HG03520 (cell line): Measurements from ENCODE around the gene LRRC45.
"Not testable (repeated sequence)": the region's sequence is repeated elsewhere in the genome, so short reads cannot be mapped to it uniquely, and the experiment has no call there.

Experiments
- ATAC-seq: cut with Tn5 transposase; IDR thresholded peaks from one replicate; pipeline ENCODE4 v1.9.1; 2021; ENCODE audit warnings: mild to moderate bottlenecking, moderate library complexity; ENCODE audit not compliant: unreplicated experiment

Gene LRRC45

DNA sequence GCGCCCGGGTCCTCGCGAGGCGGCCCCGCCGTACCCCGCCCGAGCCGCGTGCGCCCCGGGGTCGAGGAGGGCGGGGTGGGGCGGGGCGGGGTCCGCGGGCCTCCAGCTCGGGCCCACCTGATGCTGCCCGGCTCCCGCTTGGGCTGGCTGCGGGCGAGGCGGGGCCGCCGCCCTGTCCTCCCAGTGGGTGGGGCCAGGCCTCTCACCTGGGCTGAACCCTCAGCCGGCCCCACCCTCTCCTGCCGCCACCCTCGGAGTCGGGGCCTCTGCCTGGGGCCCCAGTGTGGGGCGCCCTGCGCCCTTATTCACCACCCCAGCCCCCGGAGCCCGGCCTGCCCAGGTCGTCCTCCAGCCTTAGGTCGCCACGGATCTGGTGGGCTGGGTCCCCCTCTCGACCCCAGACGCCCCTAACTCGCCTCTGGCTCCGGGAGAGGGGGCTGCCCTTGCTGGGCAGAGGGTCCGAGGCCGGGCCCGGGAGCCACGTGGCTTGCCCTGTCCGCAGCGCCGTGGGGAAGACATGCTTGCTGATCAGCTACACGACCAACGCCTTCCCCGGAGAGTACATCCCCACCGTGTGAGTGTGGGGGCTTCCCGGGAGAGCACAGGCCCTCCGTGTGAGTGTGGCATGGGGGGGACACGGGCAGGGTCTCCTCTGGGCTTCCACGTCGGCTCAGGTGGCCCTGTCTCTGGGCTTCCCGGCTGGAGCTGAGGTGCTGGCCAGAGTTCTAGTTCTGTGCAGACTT, 9.0 kb downstream of the LRRC45 start:
- ATAC-seq = no peak

DNA sequence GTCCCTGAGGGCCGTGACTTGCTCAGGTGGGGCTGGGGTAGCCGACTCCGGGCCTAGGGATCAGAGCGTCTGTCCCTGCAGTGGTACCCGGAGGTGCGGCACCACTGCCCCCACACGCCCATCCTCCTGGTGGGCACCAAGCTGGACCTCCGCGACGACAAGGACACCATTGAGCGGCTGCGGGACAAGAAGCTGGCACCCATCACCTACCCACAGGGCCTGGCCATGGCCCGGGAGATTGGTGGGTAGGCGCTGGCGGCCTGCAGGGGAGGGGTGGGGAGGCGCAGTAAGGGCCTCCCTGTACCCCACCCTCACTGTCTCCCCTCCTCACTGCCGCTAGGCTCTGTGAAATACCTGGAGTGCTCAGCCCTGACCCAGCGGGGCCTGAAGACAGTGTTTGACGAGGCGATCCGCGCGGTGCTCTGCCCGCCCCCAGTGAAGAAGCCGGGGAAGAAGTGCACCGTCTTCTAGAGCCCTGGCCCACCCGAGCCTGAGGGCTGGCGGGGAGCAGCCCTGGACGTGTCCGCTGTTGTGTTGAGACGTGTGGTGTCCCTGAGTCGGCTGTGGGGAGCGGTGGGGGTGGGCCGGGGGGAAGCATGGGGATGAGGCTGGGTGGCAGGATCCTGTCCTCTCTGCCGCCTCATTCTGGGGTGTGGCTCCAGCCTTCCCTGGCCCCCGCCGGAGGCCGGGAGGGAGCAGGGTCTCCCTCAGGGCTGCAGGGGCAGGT, 10.4 kb downstream of the LRRC45 start:
- ATAC-seq = no peak

DNA sequence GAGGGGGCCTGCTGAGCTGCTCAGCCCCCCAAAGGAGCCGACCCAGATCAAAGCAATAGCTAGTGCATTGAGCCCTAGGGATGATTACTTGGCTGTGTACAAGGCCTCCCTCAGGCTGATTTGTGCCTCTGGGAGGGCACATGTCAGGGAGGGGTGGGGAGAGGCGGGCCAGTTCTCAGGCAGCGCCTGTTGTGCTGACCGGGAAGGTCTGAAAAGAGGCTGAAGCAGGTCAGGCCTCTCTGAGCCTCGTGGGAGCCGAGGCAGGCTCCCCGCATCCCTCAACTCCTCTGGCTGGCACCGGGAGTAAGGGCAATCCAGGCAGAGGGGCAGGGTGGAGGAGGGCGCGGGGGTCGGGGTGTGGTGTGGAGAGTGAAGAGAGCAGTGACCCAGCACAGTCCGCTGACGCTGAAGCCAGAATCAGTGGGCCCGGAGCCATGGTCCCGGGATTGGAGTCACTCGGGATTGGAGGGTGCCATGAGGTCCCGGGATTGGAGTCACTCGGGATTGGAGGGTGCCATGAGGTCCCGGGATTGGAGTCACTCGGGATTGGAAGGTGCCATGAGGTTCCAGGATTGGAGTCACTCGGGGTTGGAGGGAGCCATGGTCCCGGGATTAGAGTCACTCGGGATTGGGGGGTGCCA, 11.4 kb downstream of the LRRC45 start:
- ATAC-seq = no peak

DNA sequence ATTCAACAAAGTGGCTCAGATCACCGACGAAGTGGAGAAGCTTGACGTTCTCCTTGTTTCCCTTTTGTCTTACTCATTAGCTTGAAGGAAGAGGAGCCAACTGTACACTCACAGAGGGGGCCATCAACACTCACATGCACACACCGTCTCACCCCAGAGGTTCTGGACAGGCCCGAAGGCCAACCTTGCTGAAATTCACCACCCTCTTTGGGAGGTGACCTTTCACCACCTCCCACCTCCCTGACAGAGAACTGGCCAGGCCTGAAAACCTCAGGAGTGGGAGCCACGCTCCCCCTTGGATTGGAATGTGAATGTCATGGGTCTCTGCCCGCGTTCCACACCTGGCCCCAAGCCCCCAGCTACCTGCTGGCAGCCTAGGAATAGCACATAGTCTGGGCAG, 12.4 kb downstream of the LRRC45 start:
- no peak for ATAC-seq

DNA sequence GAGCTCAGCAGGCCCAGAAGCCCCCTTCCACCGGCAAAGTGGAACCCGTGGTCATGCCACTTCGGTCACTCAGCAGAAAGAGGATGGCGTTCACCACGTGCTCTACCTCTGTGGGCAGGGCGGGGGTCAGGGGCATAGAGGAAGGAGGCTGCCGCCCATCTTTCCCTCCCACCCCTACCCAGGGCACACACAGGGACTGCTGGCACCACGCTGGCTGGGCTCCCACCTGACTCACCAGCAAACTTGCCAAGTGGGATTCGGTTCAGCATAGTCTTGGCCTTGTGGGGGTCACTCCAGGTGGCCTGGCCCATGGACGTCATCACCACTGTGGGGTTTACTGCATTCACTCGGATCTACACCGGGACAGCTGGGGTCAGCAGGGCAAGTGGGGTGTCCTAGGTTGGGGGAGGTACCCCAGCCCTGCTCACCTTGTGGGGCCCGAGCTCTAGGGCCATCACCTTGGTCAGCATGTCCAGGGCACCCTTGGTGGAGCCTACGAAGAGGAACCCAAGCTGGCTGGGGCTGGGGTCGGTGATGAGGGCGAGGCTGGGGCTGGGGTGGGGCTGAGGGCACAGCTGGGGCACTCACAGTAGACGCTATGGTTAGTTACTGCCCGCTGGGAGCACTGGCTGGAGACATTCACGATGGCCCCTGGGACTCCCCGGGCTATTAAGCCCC, 13.0 kb downstream of the LRRC45 start:
- no peak for ATAC-seq

DNA sequence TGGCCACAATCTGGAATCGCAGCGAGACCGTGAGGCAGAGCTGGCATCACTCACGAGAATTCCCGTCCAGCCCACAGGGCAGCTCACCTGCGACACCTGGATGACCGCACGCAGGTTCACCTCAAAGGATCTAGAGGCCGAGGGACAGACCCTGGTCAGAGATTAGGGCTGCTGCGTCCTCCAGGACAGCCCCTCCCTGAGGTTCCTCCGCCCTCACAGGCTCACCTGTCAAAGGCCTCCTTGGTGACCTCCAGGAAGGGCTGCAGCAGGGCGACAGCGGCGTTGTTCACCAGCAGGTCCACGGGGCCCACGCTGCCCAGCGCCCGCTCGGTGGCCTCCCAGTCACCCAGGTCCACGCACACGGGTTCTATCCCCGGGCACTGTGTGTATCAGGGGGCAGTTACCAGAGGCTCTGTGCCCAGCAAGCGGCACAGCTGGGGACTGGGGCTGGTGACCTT, 13.6 kb downstream of the LRRC45 start:
- no peak for ATAC-seq

DNA sequence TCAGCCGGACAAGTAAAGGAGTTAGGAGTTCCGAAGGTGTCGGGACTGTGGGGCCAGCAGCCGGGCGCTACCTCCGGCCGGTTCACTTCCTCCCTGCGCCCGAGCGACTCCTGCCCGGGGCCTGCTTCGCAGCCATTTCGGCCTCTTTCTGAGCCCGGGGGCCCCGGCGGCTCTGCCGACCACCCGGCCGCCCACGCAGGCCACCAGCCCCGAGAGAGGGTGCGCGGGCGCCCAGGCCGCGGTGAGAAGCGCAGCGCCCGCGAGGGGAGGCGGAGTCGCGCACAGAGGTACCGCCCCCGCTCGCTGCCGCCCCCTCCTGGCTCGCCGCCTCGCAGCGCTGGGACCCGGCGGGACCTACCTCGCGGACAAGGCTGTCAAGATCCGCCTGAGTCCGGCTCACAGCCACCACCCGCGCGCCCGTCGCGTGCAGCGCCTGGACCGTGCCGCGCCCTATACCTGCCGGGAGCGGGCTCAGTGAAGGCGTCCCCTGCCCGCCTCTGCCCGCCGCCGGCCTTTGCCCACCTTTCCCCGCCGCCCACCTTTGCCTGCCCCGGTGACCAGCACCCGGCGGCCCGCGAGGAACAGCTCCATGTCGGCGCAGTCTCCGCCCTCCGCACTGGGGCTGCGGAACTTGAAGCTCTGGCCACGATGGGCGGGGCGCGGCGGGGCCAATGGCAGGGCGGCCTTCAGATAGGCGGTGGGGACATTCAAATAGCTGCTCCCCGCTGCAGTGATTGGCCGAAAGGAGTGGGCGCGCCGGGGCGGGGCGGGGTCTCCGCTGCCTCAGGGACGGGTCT, 14.2 kb downstream of the LRRC45 start, which contains the start of gene DCXR:
Gene DCXR, minus strand, starts transcription at position 606 of the 797 bp plus-strand sequence. Its CDS starts 15 bp downstream, at position 591.
- peak; percentile 76 for ATAC-seq

DNA sequence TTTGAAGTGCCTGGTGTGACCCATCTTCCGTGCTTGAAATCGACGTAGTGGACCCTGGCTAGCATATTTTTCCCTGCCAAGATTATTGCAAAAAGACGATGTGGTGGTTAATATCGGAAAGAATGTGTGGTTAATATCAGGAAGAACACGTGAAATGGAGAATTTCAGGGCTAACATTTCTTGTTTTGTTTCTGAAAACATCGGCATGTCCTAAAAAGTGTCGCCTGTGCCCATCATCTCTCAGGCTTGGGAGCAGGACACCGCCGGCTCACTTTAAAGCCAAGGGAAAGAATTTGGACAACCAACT, 14.7 kb downstream of the LRRC45 start:
- no peak for ATAC-seq

DNA sequence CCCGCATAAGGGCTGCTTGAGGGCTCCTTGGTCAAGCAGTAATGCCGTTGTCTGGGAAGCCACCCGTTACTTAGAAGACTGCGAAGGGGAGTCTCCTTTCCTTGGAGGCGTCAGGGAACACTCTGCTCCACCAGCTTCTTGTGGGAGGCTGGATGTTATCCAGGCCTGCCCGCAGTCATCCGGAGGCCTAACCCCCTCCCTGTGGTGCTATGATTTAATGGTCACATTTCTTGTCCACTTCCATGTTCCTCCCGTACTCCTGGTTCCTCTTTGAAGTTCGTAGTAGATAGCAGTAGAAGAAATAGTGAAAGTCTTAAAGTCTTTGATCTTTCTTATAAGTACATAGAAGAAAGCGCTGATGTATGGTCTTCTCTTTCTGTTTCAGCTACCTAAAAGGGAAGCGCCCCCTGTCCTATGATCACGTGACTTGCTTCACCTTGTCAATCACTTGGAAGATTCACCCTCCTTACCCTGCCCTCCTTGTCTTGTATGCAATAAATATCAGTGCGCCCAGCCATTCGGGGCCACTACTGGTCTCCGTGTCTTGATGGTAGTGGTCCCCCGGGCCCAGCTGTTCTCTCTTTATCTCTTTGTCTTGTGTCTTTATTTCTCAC, 15.8 kb downstream of the LRRC45 start:
- not testable (repeated sequence) for ATAC-seq

DNA sequence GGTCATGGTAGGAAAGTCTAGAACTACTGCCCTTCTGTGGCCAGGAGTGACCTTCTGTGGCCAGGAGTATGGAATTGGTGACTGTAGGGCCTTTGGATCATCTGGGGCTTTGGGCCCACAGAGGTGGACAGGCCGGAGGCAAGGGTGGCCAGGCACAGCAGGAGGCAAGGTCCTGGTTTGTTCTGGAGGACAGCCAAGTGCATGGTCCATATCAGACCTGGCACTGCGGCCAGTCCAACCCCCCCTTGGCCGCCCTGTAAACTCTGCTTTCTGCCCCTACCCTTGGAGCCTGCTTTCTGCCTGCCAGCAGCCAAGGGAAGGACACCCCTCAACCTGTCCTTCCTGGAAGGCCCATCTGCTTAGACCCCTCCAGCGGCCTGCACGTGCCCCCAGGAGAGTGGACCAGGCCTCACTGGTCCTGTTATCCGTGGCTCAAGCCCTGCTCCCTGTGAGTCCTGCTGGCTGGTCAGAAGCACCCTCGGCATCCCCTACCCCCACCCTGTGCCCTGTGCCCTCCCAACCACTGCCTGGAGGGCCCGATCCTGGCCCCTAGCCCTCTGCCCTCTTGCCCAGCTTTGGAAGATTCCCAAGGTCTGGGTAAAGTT, 16.7 kb downstream of the LRRC45 start:
- no peak for ATAC-seq

DNA sequence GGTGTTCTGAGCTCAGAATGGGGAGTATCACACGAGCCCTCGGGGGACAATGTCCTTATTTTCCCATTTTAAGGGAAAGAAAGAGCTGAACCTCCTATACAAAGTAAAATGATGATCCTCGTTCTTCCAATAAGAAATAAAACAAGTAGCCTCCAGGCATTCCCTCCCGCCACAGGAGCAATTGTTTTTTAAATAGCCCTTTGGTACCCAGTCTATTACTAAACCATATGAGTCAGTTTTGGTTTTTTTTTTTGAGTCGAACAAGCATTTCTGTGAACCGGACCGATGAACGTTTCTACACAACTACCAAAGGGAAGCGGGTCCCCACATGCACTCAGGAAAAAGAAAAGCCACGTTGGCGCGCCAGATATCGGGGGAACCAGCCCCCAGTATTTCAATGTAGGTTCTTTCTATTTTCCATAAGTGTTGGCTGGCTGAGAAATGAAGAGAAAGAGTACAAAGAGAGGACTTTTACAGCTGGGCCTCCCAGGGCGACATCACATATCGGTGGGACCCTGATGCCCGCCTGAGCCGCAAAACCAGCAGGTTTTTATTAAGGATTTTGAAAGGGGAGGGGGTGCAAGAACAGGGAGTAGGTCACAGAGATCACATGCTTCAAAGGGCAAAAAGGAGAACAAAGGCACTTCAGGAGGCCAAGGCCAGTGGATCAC, 18.2 kb downstream of the LRRC45 start:
- no peak for ATAC-seq

DNA sequence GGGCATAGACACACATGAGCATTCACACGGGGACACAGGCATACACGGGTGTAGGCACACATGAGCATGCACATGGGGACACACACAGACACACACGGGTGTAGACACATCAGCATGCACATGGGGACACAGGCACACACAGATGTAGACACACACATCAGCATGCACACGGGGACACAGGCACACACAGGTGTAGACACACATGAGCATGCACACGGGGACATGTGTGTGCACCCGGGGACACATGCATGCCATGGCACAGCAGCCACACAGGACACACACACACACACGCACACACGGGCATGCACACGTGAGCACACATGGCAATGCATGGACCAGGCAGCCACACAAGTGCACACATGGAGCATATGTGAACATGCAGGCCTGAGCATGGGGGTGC, 19.5 kb downstream of the LRRC45 start:
- ATAC-seq = no peak

DNA sequence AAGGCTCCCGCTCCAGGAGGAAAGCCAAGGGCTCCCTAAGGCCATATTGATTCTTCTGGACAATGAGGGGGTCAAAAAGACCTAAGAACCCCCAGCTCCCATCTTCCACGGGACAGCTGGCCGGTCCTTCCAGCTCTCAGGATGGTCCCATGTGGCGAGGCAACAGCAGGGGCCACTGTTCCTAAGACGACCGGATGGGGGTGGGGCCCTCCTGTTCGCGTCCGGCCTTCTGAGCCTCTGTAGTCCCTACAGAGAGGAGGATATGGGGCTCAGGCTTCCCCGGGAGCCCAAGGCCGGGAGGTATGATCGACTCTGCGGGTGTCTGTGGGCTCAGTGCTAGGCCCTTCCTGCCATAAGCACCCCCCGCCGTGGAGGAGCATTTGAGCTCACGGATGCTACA, 20.4 kb downstream of the LRRC45 start:
- no peak for ATAC-seq

DNA sequence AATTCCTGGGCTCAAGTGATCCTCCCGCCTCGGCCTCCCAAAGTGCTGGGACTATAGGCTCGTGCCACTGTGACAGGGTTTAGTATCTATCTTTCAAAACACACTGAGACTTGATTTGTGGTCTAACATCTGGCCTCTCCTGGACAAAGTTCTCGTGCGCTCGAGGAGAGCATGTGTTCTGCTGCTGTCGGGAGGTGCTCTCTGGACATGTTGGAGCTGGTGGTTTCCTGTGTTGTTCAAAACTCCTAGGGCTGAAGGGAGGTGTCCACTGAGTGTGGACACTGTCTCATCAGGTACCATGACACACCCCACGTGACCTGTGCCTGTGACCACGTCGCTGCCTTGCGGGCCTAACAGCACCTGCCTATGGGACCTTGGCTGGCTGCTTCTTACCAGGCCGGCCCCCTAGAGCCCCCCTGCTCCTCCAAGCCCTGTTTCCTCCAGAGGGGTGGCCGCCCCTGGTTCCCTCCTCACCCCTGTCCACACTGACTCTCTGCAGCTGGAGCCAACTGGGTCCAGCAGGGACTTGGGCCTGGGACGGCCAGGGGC, 22.9 kb downstream of the LRRC45 start:
- ATAC-seq = no peak

DNA sequence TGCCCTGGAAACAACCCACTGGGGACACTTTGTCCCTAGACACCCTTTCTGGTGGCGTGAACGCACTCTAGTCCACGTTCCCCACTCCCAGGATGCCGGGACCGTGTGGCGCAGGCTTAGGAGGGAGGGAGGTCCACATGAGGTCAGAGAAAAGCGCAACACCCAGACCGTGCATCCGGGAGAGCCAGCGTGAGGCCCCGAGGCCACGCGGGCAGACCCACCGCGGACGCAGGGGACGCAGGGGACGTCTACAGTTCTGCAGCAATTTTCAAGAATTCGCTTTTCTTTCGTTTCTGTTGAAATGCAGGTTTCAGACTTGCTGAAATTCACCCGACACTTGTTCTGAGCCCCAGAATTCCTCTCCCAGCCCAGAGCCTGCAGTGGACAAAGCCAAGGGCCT, 23.8 kb downstream of the LRRC45 start:
- no peak for ATAC-seq

DNA sequence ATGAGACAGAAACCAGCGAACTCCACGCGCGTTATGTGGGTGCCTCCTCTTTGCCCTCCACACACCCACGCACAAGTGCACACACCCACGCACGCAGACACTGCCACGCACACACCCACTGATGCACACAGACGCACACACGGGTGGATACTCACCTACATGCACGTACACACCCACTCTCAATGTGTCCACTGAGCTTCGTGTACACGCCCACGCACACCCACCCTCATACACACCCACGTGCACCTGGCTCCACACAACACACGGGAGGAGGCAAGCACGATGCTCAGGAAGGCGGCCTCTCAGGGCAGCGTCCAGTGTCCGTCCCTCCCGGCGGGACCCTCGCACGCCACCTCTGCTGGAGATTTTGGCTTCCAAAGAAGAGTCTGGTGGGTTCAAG, 24.3 kb downstream of the LRRC45 start:
- ATAC-seq = no peak

DNA sequence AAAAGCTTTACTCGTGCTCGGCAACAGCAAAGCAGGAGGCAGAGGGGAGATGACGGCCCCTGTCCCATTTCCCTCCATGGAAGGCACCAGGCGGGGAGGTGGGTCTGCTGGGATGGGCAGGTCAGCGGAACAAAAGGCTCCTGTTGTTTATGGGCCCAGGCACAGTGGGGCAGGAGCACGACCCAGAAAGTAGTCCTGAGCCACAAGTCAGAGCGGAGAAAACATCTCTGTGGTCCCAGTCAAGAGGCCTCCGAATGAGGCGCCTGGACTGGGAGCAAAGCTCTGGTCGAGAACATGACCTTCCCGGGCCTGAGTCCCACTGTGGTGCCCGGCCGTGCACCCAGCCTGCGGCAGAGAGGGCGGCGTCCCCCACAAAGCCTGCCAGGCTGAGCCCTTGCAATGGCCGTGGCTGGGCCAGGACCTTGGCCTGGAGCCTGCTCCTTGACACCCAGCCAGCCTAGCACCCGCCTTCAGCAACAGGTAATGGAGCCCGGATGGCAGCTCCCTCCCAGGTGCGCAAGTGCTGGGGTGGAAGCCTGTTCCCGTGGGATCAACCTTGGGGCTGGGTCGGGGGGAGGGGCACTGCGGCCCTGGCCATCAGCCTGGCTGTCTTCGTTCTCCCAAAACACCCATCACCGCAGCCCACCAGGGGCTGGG, 24.9 kb downstream of the LRRC45 start:
- no peak for ATAC-seq

DNA sequence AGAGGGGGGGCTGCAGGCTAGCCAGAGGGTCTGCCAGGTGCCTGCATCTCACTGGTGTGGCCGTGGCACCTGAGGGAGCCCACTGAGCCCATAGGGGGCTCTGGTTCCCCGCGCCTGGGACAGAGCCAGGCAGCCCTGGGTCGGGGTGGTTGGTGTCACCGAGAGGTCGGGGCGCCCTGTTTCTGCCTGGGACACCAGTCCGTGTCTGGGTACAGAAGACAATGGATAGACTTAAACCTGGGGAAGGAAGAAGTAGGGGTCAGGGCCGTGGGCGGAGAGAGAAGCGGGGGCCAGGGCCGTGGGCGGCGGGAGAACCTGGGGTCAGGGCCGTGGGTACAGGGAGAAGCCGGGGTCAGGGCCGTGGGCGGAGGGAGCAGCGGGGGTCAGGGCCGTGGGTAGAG, 25.5 kb downstream of the LRRC45 start:
- no peak for ATAC-seq
